ENCODE measurements around the gene POU3F3.

Gene POU3F3

DNA sequence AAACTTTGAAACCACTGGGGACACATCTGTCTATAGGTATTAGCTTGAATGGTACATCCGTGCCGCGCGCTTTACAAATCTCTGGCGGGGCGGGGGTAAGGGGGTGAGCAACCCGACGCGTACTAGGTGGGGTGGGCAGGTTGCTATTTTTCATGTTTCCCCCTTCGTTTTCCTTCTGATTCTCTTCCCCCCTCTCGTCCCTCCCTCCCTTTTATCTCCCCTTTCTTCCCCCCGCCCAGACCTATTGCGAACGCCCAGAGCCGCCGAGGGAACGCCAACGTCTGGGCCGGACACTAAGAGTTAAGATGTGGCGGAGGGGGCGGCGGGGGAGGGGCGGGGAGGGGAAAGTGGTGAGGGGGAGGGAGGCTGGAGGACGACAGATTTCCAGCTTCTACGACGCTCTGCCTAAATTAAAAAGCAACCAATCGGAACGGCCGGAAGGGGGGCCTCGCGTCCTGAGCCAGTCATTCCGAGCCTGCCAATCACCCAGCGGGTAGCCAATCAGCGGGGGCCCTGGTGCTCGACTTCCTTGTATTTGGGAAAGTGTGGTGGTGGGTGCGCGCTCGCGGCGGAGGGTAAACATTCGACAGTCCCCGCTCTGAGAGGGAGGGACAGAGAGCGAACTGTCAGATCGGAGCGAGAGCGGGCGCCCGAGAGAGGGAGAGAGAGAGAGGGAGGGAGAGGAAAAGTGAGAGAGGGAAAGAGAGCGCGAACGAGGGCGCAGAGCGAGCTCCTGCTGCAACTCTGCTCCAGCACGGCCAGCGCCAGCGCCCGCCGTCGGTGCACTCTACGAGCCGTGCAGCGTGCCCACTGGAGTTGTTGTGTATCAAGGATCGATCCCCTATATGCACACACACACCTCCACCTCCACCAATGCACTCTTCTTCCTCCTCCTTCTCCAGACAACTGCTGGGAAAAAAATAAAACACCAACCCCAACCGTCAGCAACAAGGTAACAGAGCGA lies at the start of gene POU3F3:
Gene POU3F3, plus strand, starts transcription at position 582 of the 964 bp plus-strand sequence. CDS start 1,396 bp downstream, outside the sequence.
- DNase-seq (ENCODE audit: low read depth, low spot score): no peak

- no peak for DNase-seq (ENCODE audit: low read depth, low spot score)
These were observed 49.6 kb upstream of the POU3F3 start for GRCh38 chr2:104804148-104804890.

DNA sequence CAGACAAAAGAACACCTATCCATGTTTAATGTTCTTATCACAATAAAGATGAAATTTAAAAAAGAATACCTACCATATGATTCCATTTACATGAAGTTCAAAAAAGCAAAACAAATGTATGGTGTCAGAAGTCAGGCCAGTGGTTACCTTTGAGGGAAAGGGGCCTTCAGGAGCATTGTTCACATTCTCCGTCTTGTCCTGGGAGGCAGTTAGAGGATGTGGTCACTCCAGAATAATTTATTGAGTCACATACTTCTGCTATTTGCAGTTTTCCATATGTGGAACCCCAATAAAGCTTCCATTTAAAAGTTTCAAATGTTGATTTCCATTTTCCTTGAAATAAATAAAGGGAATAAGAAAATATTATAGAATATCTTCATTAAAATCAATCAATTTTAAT lies 41.6 kb upstream of the POU3F3 start:
- DNase-seq (ENCODE audit: low read depth, low spot score): no peak

GRCh38 chr2:104816143-104816542 lies 37.8 kb upstream of the POU3F3 start:
- no peak for DNase-seq (ENCODE audit: low read depth, low spot score)

DNA sequence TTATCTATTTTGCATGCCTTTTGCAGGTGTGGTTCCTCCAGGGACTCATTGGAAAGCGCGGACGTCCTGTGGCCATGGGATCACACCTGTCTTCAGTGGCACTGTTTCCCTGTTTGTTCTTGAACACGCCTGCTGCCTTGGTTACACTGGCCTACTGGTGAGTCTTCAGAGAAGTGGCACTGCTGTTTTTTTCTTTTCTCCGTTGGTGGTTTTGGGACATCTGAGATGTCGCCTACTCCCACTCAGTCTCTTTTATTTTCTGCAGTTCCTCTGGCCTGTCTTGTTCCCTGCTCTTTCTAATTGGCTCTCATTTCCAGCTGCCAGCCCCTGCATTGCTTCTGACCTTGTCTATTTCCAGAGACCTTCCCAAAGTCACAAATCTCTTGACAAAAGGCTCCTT lies 35.7 kb upstream of the POU3F3 start:
- DNase-seq (ENCODE audit: low read depth, low spot score): no peak

- DNase-seq (ENCODE audit: low read depth, low spot score): no peak
These were observed 33.8 kb upstream of the POU3F3 start for GRCh38 chr2:104820126-104820525.

DNA sequence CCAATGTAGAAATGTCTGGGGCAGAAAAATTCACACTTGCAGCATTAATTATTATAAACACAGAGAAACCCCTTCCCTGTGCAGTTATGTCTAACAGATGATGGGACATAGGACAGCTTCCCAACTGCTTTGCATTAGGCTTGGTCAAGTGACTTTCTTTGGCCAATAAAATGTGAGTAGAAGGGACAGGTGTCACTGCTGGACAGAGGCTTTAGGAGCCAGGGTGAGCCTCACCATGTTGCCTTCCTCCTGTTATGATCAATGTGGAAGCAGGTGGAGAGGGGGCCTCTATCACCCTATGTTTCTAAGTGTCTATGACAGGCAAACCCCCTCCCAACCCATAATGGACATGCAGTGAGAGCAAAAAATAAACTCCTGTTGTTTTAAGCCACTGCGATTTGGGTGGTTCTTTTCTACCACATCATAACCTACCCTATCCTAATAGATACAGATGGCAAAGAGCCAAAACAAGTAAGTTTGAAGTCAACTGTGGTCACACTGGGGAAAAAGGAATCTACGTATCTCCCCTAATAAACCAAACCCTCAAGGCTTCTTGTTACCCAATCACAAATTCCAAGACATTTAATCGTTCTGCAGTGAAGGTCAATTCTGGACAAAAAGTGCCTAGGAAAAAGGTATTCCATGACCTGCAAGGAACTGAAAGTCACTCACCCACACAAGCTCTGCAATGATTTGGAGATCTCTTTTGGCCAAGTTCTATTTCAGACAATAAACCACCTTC lies 28.6 kb upstream of the POU3F3 start:
- no peak for DNase-seq (ENCODE audit: low read depth, low spot score)

GRCh38 chr2:104826016-104826415 lies 27.9 kb upstream of the POU3F3 start:
- DNase-seq (ENCODE audit: low read depth, low spot score): no peak

GRCh38 chr2:104831742-104832141 lies 22.2 kb upstream of the POU3F3 start:
- no peak for DNase-seq (ENCODE audit: low read depth, low spot score)

DNA sequence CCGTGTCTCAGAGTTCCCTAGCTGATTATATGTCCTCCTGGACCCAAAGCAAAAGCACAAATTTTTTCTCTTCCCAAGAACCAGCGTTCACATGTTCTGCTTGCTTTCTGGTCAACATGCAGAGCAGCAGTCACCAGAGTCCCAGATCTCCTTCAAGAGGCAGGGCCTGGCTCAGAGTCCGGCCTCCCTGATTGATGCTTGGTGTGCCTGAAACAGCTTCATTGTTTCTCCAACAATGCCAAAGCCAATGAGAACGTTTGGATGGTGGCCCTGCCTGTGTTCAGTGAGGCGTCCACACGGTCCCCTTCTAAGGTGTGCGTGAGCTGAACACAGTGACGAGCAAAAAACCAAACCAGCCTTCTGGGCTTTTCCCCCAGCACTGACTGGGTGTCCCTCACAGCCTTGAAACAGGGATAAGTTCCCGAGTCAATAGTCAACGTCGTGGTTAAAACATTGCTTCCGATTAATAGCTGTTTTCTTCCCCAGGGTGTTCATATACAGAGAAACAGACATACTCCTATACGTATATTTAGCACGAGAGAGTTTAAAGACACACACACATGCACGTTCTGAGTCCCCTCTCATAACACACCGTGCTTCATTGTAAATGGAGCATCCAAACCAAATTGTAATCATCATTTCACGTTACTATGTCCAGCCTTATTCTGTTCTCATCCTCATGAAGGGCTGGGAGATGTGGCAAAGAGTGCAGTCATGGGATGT lies 19.3 kb upstream of the POU3F3 start:
- DNase-seq (ENCODE audit: low read depth, low spot score): no peak

DNA sequence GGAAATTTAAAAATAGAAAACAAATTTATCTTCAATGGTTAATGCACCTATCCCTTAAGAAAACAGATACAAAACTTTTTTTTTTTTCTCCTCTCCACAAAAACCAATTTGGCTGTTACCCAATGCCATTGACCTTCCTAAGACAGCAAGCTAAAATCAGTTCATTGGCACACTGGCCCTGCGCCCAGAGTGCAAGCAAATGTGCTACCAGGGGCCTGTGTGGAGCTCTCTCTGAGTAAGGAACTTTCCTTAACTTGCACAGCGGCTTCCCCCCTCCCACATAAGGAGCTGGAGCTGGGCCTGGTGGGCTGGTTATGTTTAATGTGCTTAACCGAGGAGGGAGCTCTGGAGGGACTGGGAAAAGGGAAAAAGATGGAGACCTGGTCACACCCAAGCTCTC lies 17.6 kb upstream of the POU3F3 start:
- DNase-seq (ENCODE audit: low read depth, low spot score): no peak

- no peak for DNase-seq (ENCODE audit: low read depth, low spot score)
These were observed 17.1 kb upstream of the POU3F3 start for GRCh38 chr2:104836841-104837240.

- no peak for DNase-seq (ENCODE audit: low read depth, low spot score)
These were observed 13.8 kb upstream of the POU3F3 start for GRCh38 chr2:104840156-104840555.

- DNase-seq (ENCODE audit: low read depth, low spot score): no peak
These were observed 12.9 kb upstream of the POU3F3 start for GRCh38 chr2:104840893-104841585.

GRCh38 chr2:104841744-104842143 lies 12.2 kb upstream of the POU3F3 start:
- no peak for DNase-seq (ENCODE audit: low read depth, low spot score)

DNA sequence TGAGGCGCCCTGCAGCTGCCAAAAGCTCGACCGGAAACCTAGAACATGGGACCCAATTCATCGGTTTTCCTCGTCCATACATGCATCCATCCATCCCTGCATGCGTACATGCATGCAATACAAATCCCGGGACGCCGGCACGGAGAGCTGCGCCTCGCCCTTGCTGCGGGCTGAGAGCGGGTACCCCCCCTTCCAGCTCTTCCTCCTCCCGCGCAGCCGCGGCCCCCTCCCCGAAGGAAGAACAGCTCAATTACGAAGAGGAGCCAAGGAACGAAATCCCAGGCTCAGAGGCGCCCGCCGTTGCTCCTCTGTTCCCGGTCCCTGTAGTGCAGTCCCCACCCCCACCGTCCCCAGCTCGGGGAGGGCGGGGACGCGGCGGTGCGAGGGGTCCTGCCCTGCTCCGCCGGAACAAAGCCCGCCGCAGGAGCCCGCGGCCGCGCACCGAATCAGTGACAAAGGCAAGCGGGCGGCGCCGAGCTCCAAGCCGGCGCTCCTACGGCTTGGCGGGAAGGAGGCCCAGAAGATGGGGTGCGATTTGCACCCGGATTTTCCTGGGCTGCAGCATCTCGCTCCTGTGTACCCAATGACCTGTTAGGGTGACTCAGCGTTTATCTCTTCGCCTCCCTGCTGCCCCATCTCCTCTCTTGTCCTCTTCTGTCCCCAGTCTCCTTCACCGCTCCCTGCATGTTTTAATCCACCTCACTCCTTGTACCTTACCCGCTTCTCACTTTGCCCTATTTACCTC lies 8.9 kb upstream of the POU3F3 start:
- no peak for DNase-seq (ENCODE audit: low read depth, low spot score)

- no peak for DNase-seq (ENCODE audit: low read depth, low spot score)
These were observed 8.4 kb upstream of the POU3F3 start for GRCh38 chr2:104845552-104845931.

DNA sequence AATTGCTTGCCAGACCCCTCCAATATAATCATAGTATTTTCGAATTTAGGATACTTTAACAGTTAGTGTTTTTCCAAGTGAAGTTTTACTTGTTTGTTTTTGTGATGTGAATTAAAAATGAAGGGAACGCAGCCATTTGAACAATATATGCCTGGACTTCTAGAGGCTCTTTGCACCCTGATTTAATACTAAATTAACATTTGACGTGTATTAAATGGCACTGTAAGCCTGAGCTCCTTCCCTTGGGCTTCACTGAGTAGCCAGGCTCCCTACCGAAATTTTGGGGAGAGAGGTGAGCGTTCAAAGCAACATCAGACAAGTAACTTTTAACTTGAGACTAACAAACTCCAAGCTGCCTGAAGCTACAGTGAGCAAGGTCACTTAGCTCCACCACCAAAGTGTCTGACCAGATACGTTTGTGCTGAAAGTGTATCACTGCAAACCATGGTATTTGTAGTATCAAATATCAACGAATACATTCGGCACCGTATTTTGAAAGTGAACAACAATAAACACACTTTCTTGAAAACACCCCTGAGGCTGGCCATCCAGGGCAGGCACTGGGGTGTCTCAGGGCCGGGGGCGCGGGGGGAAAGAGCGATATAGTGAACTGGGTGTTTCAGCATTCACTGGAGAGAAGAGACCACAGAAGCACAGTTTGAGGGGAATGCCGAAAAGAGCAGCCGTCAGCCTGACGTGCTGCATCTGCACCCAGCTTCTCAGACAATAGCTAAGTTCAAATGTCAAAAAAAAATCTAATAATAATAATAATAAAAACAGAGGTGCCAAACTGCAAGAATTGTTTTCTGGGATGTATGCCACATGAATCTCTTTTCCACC lies 7.7 kb upstream of the POU3F3 start:
- DNase-seq (ENCODE audit: low read depth, low spot score): no peak
